Islet precursor cell (in vitro differentiated cells): ENCODE data around the gene RREB1.

Source experiments
- DNase-seq: peaks from one replicate; pipeline ENCODE4 v3.0.0-alpha.2; 2018

Gene RREB1

DNA sequence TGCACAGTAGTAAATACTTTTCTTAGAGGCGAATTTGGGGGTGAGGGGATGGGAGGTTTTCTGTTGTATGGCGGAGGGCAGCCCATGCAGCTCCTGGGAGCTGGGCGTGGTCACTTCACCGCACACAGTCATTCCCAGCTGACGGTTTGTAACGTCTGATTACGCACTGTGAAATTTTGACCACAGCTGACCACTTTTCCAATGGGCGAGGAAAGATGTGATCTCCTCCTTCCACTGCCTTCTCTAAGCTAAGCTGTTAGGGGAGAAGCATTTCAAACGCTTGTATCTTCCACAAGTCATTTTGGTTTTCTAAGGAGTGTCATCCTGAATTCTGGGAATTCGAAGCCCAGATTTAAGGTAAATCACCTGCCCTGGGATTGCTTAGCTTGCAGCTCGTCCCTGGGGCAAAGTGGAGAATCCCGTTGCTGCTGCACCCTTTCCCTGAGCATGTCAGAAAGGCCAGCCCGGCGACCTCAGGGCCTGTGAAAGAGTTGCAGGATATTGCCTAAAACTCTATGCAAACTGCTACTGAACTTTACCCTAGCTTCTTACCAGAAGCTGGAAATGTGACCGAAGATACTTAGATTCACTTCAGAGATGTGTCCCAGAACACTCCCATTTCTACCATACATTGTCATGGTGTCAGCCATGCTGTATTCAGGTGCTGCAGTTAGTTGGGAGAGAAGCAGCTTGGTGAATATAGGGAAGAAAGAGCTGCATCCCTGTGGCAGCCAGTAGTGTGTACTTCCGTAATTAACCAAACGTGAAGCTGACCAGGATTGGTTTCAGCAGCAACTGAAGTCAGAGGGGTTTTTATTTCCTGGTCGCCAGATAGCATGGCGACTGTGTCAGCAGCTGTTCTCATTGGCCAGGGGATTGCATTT lies 58.9 kb downstream of the RREB1 start:
- no peak for DNase-seq

DNA sequence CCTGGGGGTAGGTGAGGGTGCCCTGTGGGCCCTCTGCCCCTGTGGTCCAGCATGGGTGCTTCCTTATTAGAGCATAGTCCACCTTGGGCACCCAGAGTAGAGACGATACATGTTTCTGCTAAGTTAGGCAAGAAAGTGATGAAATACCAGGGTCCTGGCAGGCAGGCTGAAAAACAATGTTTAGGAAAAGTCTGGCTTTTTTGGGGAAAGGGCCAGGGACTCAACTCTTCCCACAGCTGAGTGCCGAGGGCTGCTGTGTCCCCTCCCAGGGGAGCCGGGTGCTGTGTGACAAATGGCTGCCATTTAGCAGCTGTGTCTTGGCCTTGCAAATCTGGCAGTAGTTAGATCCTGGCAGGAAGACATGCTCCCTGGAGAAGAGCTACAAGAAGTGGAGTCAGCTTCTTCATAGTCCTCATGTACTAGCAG lies 61.5 kb downstream of the RREB1 start:
- no peak for DNase-seq

DNA sequence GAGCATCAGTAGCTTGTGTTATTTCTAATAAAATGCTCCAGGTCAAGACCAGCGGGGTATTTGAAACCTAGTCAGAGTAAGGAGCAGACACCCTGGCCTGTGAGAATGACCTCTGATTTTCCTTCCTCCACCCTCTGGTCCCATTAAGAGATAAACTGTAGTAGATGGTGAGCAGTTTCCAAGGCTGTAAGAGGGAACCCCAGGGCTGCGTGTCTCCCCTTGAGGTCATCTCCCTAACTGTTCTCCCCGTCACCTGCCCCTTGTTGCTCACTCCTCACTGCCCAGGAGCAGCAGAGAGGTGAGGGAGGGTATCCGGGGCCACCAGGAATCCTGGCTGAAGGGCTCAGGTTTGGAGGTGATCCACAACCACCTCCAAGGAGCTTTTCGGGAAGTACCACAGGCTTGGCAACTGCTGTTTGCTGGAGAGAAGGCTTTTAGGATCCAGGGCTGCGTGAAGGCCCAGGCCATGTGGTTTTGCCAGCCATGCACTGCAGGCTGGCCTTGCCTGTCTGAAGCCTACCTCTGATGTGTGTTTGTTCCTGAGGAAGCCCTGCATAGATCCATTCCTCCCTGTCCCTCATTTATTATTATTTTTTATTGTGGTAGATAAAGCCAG lies 62.5 kb downstream of the RREB1 start:
- no peak for DNase-seq

DNA sequence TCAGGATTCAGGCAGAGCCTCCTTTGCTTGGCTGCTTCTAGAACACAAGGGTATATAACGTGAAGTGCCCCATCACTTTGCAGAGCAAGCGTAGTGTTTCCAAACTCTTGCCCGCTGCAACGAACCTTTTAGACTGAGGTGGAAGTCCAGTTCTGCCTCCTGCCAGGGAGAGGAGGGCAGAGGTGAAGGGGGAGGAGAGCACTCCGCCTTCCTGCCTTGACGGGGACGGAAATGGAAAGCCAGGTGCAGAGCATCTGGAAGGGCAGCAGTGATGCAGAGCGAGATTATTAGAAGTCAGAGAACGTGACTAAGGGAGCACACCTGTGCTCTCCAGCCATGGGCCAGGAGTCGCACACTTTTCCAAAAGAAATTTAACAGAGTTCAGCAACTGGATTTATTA lies 63.4 kb downstream of the RREB1 start:
- DNase-seq, result no peak

DNA sequence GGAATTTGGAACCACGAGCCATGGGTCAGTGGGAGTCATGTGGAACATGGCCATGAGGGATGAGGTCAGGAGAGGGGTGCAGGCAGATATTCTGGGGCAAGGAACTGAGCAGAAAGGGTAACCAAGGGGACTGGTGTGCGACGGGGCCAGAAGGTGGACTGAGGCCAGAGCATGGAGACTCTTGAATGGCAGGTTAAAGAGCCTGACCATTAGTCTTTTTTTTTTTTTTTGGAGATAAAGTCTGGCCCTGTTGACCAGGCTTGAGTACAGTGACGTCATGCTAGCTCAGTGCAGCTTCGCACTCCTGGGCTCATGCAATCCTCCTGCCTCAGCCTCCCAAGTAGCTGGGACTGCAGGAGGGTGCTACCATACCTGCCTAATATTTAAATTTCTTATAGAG lies 64.0 kb downstream of the RREB1 start:
- DNase-seq, result no peak

DNA sequence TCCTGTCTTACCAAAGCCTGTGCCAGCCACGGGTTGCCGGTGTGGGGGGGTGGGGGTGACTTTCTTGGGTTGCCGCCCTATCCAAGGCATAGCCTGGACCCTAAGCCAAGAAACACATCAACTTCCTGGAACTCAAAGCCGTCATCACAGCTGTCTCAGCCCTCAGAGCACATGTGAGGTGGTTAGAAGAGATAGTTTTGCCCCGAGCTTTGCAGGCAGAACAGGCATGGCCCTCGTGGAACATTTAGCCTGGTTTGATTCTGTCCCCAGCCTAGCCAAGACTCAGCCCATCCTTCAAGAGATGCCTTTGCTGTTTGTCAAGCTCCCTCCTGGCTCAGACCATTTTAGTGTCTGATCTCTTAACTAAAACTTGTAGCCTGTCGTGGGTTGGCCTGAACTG lies 64.9 kb downstream of the RREB1 start:
- no peak for DNase-seq

DNA sequence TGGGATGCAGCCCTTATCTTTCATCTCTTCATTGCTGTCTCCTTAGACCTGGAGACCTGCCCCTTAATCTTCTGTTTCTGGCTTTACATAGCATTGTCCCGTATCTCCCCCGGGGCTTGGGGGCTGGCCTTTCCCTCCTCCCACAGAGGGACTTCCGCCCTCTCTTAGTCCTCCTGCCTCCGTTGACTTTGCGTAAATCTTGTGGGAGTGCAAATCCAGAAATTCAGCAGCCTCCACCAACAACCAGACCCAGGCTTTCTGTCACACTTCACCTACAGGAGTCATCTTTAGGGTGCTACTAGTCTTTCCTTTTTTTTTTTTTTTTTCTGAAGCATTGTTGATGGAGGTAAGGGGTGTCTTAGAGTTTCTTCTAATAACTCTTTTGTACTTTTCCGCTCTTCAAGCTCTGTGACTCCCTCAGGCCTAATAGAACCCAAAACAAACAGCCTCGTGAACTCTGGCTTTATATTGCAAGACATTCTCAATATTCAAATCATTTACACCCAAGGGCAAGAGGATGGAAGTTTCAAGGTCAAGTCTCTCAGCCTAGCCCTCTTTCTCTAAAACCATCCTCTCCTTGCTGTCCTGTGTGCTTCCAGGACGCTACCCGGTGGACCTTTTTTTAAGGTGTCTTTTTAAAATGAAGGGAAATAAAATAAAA lies 66.2 kb downstream of the RREB1 start:
- peak; percentile 94 for DNase-seq

DNA sequence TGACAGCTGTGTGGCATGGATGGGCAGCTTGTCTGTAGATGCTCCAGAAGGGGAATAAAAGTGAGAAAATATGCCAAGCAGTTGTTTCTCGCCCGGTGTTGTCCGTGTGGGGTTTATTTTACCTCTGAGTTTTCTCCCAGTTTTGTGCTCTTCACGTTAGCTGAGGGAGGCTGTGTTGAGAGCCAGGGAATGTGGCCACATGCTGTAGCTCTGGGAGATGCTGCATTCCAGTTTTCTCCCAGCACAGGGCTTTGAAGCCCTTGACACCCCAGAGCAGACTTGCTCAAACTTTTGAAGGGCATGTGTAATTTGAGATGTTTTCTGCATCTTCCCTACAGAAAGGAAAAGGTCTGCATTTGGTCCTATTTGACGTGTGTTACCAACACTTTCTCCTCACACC lies 67.7 kb downstream of the RREB1 start:
- DNase-seq, result no peak

DNA sequence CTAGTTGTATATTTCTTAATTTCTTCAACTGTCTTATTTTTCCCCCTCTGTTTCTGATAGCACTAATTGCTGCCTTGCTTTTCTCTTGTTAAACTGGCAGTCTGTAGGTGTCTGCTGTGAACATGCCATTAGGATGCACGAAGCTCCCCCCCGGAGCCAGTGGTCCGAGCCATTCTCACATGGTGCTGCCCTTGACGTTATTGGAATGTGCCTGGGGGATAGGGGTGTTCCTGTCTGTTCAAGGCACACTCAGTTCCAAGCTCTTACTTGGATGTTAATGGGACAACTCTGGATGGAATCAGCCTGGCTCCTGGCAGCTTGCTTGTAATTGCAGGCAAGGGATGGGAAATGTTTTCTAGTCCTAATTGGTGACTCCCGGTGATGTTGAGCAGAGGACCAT lies 68.4 kb downstream of the RREB1 start:
- peak; percentile 98 for DNase-seq

DNA sequence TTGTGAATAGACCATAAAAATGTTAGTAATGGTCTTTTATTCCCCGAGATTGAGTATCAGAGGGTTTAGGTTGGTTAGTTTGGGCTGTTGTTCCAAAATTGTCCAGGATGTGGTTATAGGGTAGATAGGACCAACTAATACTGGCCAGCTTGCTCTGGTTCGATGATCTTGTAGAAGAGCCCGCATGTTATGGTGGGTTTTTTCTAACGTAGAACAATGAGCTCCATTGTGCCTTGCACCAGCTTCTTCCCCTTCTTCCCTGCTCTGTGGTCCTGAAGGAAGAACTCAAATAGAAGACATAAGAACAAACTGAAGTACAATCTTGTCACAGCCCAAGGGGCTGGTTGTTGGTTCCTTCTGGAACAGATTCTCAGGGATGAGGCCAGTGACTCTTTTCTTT lies 70.5 kb downstream of the RREB1 start:
- DNase-seq, result no peak

DNA sequence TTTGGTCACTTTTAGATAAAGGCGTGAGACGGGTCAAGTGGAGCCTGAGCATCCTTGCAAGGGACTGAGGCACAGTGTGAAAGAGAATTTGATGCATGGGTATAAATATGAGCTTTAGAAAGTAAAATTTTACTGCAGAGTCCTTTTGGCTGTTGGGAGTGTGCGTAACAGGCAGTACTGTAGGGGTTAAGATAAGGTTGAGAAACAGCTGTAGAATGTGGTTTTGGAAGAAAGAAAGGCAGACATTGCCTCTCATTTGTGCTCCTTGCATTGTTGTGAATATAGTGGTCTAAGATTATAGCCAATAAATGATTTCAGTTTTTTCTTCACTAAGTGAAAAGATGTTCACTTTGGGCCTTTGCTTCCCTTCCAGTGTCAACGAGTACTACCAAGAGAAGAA lies 73.0 kb downstream of the RREB1 start:
- no peak for DNase-seq

DNA sequence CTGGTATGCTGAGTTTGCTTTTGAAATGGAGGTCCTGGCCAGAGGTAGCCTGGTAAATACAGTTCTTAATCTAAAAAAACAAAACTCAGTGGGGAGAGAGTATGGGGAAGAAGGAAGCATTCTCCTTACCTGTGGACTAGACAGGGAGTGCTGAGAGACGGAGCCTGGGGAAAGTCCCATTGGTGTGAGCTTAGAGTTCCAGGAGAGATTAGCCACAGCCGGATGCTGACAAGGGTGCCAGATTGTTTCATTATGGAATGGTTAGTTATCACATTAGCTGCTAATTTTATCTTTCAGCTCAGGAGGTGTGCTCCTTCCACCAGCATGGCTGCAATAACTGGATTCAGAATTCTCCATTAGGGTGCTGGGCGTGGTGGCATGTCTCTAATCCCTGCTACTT lies 75.9 kb downstream of the RREB1 start:
- no peak for DNase-seq

DNA sequence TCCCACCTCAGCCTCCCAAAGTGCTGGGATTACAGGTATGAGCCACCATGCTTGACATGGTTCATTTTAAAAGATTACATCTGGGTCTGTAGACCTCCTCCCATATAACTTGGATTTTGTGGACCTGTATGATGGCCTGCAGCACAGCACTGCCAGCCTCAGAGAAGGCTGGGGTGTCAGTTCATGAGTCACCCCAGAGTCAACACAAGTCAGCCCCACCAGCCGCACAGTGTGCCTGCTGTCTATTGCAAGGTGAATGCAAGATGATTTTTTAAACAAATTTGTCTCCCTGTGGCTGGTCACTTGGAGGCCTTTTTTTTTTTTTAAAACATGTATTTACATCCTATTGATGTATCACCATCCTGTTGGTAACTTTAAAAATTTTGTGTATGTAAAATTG lies 76.7 kb downstream of the RREB1 start:
- no peak for DNase-seq

DNA sequence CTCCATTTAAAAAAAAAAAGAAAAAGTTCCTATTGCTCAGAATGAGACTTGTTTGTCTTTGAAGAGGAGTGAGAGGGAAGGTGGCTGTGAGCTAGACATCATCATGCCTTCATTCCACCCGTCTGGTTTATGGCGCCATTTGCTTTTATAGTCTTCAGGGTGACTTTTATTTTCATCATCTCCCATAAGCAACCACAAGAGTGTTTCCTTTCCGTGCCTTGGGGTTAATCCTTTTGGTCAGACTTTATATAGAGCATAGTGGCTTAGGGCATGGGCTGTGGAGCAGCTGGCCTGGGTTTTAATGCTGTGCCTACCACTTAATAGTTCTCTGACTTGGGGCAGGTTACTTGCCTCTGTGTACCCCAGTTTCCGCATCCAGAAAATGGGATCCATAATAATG lies 77.8 kb downstream of the RREB1 start:
- DNase-seq, result no peak

DNA sequence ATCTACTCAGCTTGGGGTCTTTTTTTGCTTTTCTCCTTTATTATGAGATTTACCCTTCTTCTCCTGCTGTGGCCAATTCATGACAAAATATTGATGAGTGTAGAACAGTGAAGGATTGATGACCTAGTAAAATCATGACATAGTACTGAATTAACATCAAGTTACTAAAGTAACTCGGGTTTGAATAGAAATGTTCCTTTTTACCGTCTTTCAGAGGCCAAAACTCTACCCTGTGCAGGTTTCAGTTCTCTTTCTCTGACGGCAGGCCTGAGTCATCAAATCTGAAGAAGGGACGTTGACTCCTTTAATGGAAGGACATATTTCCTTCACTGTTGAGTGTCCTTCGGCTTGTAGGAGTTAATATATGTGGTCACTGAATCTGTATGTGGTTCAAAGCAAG lies 80.7 kb downstream of the RREB1 start:
- no peak for DNase-seq

DNA sequence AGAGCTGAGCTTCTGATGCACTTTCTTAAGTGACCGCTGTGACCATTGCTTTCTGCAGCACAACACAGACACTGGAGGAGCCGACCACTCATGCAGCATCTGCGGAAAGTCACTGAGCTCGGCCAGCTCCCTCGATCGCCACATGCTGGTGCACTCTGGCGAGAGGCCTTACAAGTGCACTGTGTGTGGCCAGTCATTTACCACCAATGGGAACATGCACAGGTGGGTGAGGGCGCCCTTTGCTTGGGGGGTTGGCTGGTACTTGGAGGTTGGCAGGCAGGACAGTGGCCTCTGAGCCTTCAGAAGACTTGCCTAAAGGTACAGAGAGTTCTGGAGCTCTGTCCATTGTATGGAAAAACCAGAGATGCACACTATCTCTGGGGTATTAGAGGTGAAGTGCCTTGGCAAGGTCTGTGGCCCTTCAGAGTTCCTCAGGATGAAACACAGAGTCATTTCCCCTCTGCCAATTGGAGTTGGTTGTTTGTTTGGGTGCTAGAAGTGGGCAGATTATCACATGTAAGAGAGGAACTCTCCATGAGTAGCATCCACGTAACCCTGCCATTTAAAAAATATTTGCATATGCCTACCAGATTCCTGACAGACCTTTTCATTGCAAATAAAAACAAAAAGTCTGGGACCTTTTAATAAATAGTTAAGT lies 81.5 kb downstream of the RREB1 start:
- no peak for DNase-seq

DNA sequence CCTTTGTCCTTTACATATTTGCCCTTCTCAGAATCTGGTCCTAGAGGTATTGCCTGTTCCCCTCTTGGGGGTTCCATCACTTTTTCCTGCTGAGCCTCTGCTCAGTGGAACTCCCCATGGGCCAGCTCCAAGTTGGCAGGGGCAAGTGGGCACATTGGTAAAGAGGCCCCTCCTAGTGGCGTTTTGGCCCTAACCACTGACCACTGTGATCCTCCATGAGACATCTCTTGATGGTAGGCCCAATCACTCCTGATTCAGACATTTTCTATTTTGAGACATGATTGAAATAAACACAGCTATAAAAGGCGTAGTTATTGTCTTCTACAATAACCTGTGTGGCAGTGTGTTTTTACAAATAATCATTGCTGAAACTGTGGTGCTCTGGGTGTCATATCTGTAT lies 83.0 kb downstream of the RREB1 start:
- no peak for DNase-seq

DNA sequence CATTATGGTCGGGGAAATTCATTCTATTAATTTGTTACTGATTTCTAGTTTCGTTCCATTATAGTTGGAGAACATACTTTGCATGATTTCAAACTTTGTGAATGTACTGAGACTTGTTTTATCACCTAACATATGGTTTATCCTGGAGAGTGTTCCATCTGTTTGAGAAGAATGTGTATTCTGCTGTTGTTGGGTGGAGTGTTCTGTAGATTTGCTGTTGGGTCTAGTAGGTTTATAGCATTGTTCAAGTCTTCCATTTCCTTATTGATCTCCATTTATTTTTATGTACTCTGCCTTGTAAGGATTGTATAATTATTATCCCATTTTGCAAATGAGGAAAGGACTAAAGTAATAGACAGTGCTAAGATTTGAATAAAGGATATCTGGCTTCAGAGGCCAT lies 85.4 kb downstream of the RREB1 start:
- DNase-seq, result no peak

DNA sequence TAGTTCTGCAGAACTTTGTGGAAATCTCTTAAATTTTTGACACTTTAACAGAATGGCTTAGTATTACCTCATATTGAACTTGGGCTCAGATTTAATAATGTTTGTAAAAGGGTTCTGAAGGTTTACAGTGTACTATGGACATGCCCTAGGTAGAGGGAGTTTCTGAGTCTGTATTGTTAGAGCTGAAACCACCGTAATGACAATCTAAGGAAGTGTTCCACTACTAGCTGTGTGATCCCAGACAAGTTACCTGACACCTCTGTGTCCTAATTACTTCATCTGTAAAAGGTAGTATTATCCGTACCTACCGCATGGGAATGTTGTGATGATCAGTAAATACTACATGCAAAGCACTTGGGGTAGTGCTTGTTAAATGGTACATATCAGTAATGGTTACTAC lies 86.9 kb downstream of the RREB1 start:
- DNase-seq, result no peak

DNA sequence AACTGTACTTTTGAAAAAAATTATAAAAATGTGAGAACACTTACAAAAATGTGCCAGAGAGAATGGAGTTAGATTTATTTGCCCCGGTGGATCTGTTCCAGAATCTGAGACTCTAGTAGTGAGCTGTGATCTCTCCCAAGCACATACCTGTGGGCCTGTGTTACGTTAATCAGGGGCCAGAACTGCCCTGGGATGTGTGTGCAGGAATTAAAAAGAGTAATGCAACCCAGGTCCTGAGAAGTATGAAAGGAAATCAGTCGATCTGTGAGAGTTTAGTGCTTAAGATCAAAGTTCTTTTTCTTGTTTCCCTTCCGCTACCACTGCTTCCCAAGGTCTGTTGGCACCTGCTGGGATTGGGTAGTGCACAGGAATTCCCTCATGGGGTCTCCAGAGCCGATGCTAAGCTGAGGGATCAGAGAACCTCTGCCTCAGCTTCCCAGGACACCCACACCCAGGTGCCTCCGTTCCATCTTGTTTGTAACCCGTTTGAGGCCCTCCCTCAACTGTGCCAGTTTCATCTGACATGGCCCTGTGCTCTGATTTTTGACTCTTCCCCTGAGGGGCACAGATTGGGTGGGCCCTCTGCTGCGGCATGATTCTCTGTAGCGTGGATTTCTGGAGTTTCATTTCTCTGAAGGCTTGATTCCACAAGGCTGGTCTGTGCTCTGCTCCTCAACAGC lies 87.7 kb downstream of the RREB1 start:
- DNase-seq, result no peak

DNA sequence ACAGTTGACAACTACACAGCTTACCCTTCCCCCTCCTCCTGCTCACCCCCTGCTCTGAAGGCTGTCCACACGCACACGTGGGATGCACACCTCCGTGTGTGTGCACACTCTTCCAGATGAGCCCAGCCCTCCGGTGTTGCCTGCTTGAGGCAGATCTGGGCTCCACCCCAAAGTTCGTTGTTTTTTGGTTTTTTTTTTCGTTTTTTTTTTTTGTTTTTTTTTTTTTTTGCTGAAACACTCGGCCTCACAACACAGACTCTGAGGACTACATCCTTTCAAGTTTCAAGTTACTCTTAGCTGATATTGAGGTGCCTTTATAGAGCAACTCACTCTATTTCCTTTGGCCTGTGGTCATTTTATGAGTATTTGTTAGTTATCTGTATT lies 88.2 kb downstream of the RREB1 start:
- DNase-seq, result no peak

DNA sequence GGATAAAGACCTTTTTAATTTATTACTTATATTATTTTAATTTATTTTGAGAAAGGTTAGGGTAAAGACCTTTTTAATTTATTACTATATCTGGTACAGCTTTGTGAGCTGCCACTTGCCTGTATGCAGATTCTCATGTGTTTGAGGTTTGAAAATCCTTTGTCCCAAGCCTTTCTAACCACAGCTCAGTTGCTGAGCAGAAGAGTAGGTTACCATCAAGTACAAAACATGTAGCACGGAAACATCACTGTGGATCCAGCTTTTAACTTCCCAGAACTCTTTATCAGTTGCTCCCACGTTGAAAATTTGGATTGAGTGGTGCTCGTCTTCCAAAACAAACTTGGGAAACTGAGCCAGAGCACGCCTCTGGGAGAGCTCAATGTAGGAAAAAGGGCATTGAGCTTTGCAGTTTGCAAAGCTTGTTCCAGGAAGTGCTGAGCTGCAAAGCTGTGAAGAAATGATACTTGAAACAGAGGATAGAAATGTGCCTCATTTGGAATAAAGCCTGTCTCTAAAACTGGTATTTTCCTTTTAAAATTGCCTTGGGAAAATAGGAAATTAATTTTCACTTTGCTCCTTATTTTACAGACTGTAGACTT lies 89.0 kb downstream of the RREB1 start:
- DNase-seq, result no peak

DNA sequence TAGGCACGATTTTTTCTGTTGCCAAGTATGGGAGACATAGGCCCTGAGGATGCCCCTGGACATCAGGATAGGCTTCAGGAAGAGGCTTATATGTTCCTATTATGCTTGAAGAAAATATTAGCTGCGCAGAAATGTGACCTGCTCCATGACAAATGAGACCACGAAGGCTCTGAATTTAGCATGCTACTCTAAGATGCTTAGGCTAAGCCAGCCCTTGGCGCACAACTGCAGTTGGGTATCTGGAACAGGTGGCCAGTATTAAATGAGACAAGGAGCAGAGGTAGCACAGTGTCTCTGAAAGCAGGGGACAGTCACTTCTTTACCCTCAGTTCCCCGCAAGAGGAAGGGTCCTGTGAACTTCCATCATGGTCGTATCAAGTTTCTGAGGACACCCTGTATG lies 90.0 kb downstream of the RREB1 start:
- DNase-seq, result no peak
